Activated CD4-positive, alpha-beta memory T cell treated with anti-CD3 and anti-CD28 coated beads, Interleukin-2, amount 10 ng/mL, durations not matched to agents 7 days and 5 days (primary cell): ENCODE data around the gene KLHL33. TPM values are rescaled to one million over a fixed set of nuclear protein-coding genes. Genes with fewer than 3 reads are reported as not detected.
A peak's percentile ranks its signal among the peaks of the same experiment; 100 is the strongest.
"Not testable (repeated sequence)": the region's sequence is repeated elsewhere in the genome, so short reads cannot be mapped to it uniquely, and the experiment has no call there.

ENCODE experiments used
- CTCF ChIA-PET: fragments of 350-600 bp; sonication (Branson Sonifier 250); formaldehyde crosslinking; loops from one replicate; lab custom pipeline; 2021; ENCODE audit warnings: antibody characterized with exemption, inconsistent platforms; lab: Charles Lee
- POLR2A ChIA-PET: fragments of 350-600 bp; sonication (Branson Sonifier 250); formaldehyde crosslinking; loops from one replicate; lab custom pipeline; 2021; ENCODE audit warnings: antibody characterized with exemption; lab: Charles Lee
- DNase-seq: peaks from one replicate; pipeline ENCODE4 v3.0.0-alpha.2; 2020
- H3K27ac Mint-ChIP-seq: one replicate; pipeline ENCODE4 v1.8.0; 2021; ENCODE audit warnings: mild to moderate bottlenecking, mixed read lengths
- H3K27me3 Mint-ChIP-seq: one replicate; pipeline ENCODE4 v1.8.0; 2021; ENCODE audit warnings: mixed read lengths
- H3K36me3 Mint-ChIP-seq: one replicate; pipeline ENCODE4 v1.8.0; 2021; ENCODE audit warnings: low read depth, mixed read lengths
- H3K4me1 Mint-ChIP-seq: one replicate; pipeline ENCODE4 v1.8.0; 2021; ENCODE audit warnings: mixed read lengths
- H3K4me3 Mint-ChIP-seq: one replicate; pipeline ENCODE4 v1.8.0; 2021; ENCODE audit warnings: mild to moderate bottlenecking, mixed read lengths
- H3K9me3 Mint-ChIP-seq: one replicate; pipeline ENCODE4 v1.8.0; 2021; ENCODE audit warnings: mixed read lengths
- total RNA-seq, 2 experiments: library from RNA; stranded (reverse); gene quantifications; one replicate each; pipeline ENCODE4 v1.2.3, GENCODE V29; 2021

Gene KLHL33
- total RNA-seq, 2 experiments from 2014 or later, result 0.05 TPM; not detected in 1

DNA sequence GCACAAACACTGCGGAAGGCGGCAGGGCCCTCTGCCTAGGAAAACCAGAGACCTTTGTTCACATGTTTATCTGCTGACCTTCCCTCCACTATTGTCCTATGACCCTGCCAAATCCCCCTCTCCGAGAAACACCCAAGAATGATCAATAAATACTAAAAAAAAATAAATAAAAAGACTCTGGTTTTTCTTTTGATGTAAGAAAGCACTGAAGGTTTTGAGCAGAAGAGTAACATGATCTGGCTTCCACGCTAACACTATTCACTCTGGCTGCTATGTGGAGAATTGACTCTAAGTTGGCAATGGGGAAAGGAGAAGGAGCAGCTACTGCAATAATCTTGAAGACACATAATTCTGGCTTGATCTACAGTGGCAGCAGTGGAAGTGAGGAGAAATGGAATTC is 7.7 kb upstream of the KLHL33 start:
- H3K27ac Mint-ChIP-seq, H3K27me3 Mint-ChIP-seq, DNase-seq, CTCF ChIA-PET, H3K4me3 Mint-ChIP-seq, H3K9me3 Mint-ChIP-seq, POLR2A ChIA-PET: not testable (repeated sequence)
- Mint-ChIP-seq H3K36me3 (peaks cover 21% of the 10 kb centered on the region), H3K4me1 (peaks cover 14% of the 10 kb centered on the region)

DNA sequence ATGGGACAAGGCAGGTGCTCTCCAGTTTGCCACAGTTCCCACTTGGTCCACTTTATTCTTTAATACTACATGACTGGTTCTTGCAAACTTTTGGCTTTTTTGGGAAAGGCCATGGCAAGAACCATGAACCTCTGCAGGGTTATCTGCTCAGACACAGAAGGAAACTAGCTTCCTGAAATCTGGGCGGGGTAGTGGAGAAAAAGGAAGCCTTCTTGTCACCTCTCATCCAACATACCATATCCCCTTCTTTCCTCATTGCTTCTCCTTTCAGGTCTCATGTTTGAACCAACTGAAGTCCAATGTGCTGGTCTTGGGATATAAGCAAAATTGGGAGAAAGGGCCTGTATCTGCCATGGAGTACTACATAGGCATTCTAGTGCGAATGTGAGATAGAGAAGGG is 5.5 kb upstream of the KLHL33 start:
- no peak for DNase-seq
- Mint-ChIP-seq H3K36me3 (peaks cover 5% of the 10 kb centered on the region), H3K27ac (no peak overlapping the region), H3K27me3 (peaks cover 4% of the 10 kb centered on the region), H3K4me1 (peaks cover 14% of the 10 kb centered on the region), H3K4me3 (no peak overlapping the region), H3K9me3 (no peaks in the 10 kb centered on the region)
- CTCF ChIA-PET, result no interaction called here
- POLR2A ChIA-PET, result interaction anchor here (1.0 kb wide), 1 partner anchor 13 kb away, joined by 7 read pairs; the partner anchor contains the start of genes APEX1 and OSGEP

DNA sequence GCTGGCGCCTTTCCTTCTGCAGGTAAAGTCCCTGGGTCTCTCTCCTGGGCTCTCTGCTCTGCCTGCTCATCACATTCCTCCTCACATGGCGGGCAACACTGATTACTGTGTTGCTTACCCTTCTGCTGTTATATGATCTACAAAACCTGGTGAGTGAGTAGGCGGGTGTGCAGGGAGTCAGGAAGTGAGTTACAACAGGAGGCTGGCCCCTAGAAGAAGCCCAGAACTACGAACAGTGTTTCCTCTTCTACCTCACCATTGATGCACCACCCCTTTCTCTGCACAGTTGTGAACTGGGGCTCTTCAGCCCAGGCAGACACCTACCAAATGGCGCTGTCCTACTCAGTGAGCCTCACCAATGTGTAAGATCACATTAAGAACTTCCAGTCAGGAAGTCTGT is 4.9 kb upstream of the KLHL33 start:
- peaks cover 4% of the 10 kb centered on the region for H3K27me3 Mint-ChIP-seq
- peaks cover 5% of the 10 kb centered on the region for H3K36me3 Mint-ChIP-seq
- ChIA-PET POLR2A (interaction anchor here (1.0 kb wide), 1 partner anchor 14 kb away, joined by 7 read pairs; the partner anchor contains the start of genes APEX1 and OSGEP), CTCF (no interaction called here)
- no peak for DNase-seq
- no peak overlapping the region for H3K4me3 Mint-ChIP-seq
- H3K4me1 Mint-ChIP-seq, result peaks cover 14% of the 10 kb centered on the region
- H3K27ac Mint-ChIP-seq, result no peak overlapping the region
- H3K9me3 Mint-ChIP-seq, result no peaks in the 10 kb centered on the region

DNA sequence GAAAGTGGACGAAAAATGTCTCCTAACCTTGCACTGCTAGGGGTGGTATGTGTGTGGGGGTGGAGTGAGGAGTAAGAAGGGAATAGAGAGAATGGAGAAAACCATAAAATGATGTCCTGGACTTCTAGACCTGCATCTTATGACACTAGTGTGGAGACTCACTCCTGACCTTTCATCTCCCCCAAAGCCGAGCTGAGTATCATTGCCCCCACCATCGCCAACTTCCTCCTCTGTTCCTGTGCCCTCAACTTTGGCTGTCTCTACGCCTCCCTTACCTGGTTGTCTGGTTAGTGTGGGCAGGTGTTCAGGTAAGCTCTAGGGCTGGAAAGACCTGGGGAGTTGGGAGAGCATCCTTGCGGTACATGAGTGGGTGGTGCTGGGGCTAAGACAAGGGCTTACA is 4.5 kb upstream of the KLHL33 start:
- CTCF ChIA-PET, result no interaction called here
- H3K4me1 Mint-ChIP-seq, result peaks cover 14% of the 10 kb centered on the region

DNA sequence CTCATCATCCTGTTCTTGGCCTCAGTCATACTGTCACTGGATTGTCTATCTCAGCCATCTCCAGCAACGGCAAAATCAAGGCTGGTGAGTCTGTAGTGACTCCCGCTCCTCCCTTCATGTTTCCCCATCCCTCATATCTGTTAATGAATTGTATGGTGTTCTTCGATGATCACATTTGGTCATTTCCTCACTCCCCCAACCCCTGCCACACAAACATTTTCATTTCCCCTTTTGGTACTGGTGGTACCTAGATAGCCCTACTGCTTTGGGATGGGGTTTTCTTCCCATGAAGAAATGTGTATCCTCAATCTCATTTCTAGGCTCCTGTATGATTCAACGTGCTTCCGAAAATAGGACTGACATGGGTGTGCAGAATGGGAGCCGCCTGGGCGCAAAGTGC is 2.7 kb upstream of the KLHL33 start:
- H3K9me3 Mint-ChIP-seq, result no peaks in the 10 kb centered on the region
- no peak overlapping the region for H3K27ac Mint-ChIP-seq
- H3K27me3 Mint-ChIP-seq, result peaks cover 4% of the 10 kb centered on the region
- POLR2A ChIA-PET, result interaction anchor here (1.6 kb wide), 1 partner anchor 16 kb away, joined by 4 read pairs; the partner anchor contains the start of genes APEX1 and OSGEP
- no peak for DNase-seq
- peaks cover 5% of the 10 kb centered on the region for H3K36me3 Mint-ChIP-seq
- H3K4me1 Mint-ChIP-seq, result peaks cover 14% of the 10 kb centered on the region
- no peak overlapping the region for H3K4me3 Mint-ChIP-seq
- CTCF ChIA-PET, result no interaction called here

More for the DNA sequence above, 4.5 kb upstream of the KLHL33 start:
- no peaks in the 10 kb centered on the region for H3K9me3 Mint-ChIP-seq
- no peak overlapping the region for H3K4me3 Mint-ChIP-seq
- DNase-seq, result no peak
- H3K27ac Mint-ChIP-seq, result no peak overlapping the region
- peaks cover 4% of the 10 kb centered on the region for H3K27me3 Mint-ChIP-seq
- peaks cover 5% of the 10 kb centered on the region for H3K36me3 Mint-ChIP-seq
- POLR2A ChIA-PET, result no interaction called here

DNA sequence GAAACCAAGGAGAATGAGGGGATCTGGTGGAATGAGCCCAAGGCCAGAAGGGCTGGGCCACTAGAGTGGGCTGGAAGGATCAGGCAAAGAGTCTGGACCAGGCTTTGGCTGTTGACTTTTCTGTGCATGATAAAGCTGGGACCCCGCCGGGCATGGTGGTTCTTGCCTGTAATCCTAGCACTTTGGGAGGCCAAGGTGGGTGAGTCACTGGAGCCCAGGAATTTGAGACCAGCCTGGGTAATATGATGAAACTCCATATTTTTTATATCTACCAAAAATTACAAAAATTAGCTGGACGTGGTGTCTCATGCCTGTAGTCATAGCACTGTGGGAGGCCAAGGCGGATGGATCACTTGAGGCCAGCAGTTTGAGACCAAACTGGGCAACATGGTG is 393 bp upstream of the KLHL33 start:
- no peaks in the 10 kb centered on the region for H3K9me3 Mint-ChIP-seq
- POLR2A ChIA-PET, result no interaction called here
- H3K4me1 Mint-ChIP-seq, result peaks cover 10% of the 10 kb centered on the region
- CTCF ChIA-PET, result interaction anchor here (0.7 kb wide), 1 partner anchor 20 kb away, joined by 3 read pairs; no protein-coding TSS in a partner anchor
- DNase-seq, result no peak
- H3K36me3 Mint-ChIP-seq, result no peaks in the 10 kb centered on the region
- no peak overlapping the region for H3K27ac Mint-ChIP-seq
- H3K27me3 Mint-ChIP-seq, result peaks cover 4% of the 10 kb centered on the region
- no peak overlapping the region for H3K4me3 Mint-ChIP-seq

DNA sequence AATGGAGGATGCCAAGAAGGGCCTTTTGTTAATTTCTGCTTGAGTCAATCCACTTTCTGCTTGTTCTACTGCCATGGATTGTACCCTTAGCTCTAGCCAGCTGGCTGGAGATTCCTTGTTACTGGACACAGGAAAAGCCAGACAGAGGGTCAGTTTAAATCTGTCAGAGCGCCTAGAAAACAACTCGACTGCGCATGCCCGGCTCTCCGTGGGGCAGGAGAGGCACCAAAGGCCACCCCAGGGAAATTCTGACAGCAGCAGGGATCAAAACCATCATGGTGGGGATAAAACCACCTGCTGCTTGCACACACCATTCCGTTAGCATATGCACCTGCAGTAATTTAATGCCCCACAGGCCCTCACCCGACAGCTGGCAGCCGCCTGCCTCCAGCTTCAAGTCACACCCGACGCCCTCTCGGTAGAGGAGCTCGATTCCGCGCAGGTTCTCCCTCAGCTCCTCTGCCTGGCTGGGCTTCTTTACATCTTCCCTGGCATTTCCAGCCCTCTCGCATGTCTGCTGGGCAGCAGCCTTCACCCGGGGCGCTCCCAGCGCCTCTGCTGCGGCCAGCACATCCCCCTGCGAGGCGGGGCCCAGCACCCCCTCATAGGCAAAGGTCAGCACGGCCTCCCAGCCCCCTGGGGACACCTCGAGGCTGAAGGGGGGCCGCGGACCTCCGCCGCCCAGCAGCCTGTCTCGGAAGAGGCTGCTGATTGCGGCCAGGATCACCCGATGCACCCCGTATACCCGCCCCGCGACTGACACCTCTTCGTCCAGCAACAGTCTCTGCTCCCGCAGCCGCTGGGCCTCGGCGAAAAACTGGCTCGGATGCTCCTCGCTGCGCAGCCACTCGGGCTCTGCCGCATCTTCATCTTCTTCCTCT is 1.0 kb downstream of the KLHL33 start:
- H3K4me3 Mint-ChIP-seq, result no peak overlapping the region
- H3K4me1 Mint-ChIP-seq, result no peaks in the 10 kb centered on the region
- CTCF ChIA-PET, result interaction anchor here (1.4 kb wide), 1 partner anchor 107 kb away, joined by 3 read pairs; no protein-coding TSS in a partner anchor
- H3K9me3 Mint-ChIP-seq, result no peaks in the 10 kb centered on the region
- H3K36me3 Mint-ChIP-seq, result no peaks in the 10 kb centered on the region
- no peak for DNase-seq
- POLR2A ChIA-PET, result no interaction called here
- H3K27ac Mint-ChIP-seq, result no peak overlapping the region
- H3K27me3 Mint-ChIP-seq, result peaks cover 3% of the 10 kb centered on the region

DNA sequence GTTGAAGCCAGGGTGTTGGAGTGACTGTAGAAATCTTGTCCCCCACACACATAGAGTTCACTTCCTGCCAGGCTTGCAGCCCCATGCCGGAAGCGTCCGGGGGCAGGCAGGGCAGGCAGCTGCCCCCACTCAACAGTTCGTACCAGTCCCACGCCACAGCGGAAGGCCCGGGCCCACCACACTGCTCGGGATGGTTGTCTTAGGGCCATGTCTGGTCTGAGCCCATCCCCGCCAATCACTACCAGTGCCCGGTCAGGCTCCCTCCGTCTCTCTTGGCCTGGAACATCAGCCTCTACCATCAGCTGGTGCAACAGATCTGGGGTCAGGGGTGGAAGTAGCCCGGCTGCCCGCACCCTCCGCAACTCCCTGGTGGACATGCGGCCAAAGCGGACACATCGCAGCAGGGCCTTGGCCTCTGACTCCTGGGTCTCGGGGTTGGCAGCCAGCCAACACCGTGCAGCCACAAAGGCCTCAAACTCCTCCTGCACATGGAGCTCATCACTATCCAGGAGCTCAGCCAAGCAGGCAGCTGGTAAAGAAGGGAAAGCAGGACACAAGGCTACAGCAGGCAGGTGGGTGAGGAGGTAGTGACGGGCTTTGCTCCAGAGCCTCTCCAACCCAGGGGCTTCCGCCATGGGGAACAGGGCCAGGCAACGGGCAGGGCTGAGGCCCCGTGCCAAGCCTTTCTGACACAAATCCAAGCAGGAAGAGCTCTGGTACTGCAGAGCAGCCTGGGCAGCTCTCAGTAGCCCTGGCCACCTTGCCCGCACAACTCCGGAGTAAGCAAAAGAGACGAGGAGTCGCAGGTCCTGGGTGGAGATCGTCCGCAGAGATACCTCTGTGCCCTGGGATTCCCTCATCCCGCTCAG is 5.9 kb downstream of the KLHL33 start:
- Mint-ChIP-seq H3K27me3 (peaks cover 3% of the 10 kb centered on the region), H3K36me3 (no peaks in the 10 kb centered on the region), H3K4me1 (peaks cover 20% of the 10 kb centered on the region), H3K4me3 (no peak overlapping the region), H3K9me3 (no peaks in the 10 kb centered on the region), H3K27ac (no peak overlapping the region)
- no peak for DNase-seq
- ChIA-PET CTCF (no interaction called here), POLR2A (interaction anchor here (1.2 kb wide), 1 partner anchor 98 kb away, joined by 3 read pairs; no protein-coding TSS in a partner anchor)

DNA sequence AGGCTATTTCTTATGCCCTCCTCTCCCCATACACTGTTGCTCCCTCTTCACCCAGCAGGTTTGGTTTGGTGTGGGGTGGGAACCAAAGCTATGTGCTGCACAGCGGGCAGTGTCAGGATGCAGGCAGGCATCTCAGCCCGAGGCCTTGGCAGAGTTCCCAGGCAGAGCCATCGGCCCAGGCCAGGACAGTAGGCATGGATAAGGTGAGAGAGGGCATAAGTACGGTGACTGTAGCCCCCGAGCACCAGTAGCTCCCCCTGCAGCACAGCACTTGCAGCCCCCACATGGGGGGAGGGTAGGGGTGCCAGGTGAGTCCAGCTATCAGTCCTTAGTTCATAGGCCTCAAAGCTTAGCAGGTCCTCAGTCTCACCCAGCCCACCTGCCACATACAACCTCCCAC is 7.2 kb downstream of the KLHL33 start:
- DNase-seq, result no peak
- ChIA-PET CTCF (interaction anchor here (1.3 kb wide), 1 partner anchor 13 kb away, joined by 4 read pairs; no protein-coding TSS in a partner anchor), POLR2A (interaction anchor here (1.8 kb wide), 1 partner anchor 85 kb away, joined by 6 read pairs; the partner anchor contains the start of gene PARP2)
- H3K9me3 Mint-ChIP-seq, result no peaks in the 10 kb centered on the region
- H3K27me3 Mint-ChIP-seq, result peaks cover 3% of the 10 kb centered on the region
- peak overlapping the region; percentile 36 for H3K27ac Mint-ChIP-seq
- H3K36me3 Mint-ChIP-seq, result no peaks in the 10 kb centered on the region
- peaks cover 20% of the 10 kb centered on the region for H3K4me1 Mint-ChIP-seq
- H3K4me3 Mint-ChIP-seq, result no peak overlapping the region

DNA sequence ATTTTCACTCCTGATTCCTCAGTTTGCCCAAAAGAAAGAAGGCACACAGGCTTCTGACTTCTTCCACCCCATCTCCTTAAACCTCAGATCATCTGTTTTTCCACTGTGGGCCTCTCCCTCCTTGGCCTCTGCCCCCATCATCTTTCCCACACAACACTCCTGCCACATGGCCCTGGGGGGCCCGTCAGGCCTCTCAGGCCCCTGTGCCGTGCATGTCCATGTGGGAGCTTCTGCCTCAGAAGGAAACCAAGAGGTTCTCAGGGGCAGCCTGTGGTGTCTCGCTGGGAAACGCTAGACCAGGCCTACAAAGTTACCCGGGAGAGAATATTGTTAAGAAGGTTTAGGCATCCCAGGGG is 8.0 kb downstream of the KLHL33 start:
- CTCF ChIA-PET, result interaction anchor here (1.3 kb wide), 1 partner anchor 12 kb away, joined by 4 read pairs; no protein-coding TSS in a partner anchor
- POLR2A ChIA-PET, result interaction anchor here (1.8 kb wide), 1 partner anchor 85 kb away, joined by 6 read pairs; the partner anchor contains the start of gene PARP2
- H3K27ac Mint-ChIP-seq, result peak overlapping the region; percentile 28
- H3K4me1 Mint-ChIP-seq, result peaks cover 20% of the 10 kb centered on the region
- no peak for DNase-seq
- no peaks in the 10 kb centered on the region for H3K36me3 Mint-ChIP-seq
- peaks cover 3% of the 10 kb centered on the region for H3K27me3 Mint-ChIP-seq
- no peak overlapping the region for H3K4me3 Mint-ChIP-seq
- H3K9me3 Mint-ChIP-seq, result no peaks in the 10 kb centered on the region

DNA sequence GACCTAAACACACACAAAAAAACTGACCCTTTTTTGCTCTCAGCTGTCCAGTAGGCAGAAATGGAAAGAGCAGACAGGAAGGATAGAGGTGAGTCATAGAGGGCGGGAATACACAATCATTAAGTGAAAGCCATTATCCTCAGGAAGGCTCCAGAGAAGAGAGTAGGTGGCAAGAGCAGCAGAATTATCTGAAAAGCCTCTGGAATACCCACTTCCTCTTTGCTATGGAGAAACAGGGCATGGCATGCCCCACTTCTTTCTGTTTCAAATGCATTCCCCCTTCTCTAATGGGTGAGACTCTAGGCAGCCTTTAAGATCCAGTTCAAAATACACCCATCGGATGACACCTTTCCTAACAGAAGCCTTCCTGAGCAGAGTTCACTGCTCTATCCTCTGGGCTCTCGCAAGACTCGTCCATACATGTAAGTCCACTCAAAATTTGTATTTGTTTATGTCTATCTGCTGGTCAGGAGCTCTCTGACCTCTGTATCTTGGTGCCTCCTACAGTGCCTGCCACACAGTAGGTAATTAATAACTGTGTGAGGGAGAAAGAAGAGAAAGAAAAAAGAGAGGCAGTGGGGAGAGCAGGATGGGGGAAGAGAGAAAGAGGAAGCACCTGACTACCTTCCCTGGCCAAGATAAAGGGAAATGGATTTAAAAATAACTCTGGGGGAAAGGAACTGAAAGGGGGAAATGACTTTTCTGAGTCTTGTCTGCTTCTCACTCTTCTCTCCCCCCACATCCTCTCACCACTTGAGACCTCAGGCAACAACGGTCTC is 8.5 kb downstream of the KLHL33 start:
- Mint-ChIP-seq H3K4me1 (peaks cover 20% of the 10 kb centered on the region), H3K9me3 (no peaks in the 10 kb centered on the region), H3K4me3 (no peak overlapping the region), H3K27me3 (peaks cover 3% of the 10 kb centered on the region), H3K36me3 (no peaks in the 10 kb centered on the region), H3K27ac (peak overlapping the region; percentile 28)
- DNase-seq, result no peak
- CTCF ChIA-PET, result no interaction called here
- POLR2A ChIA-PET, result interaction anchor here (1.8 kb wide), 1 partner anchor 84 kb away, joined by 6 read pairs; the partner anchor contains the start of gene PARP2

DNA sequence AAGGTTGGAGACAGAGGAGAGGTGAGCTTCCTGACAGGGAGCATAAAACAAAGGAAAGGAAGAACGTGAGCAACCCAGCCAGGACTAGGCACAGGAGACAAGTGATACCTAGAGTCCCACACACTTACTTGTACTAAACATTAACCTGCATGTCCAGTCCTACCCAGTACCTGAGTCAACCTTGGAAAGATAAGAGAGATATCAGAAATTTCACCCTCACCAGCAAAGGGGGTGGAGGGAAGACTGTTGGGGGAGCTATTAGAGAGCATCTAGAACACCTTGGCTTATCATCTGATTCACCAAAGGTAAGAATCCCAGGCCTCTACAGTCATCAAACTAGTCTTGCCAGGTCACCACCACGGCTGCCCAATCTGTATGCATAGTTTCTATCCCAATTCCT is 11.1 kb downstream of the KLHL33 start:
- no peak for DNase-seq
- H3K4me1 Mint-ChIP-seq, result peaks cover 20% of the 10 kb centered on the region
- no peak overlapping the region for H3K27ac Mint-ChIP-seq
- ChIA-PET POLR2A (interaction anchor here (1.5 to 1.8 kb wide), 3 partner anchors 12 to 82 kb away, joined by 3 to 6 read pairs (median 4); partner anchors contain the start of genes APEX1, OSGEP, PARP2 and TEP1), CTCF (interaction anchor here (3.8 kb wide), 1 partner anchor 11 kb away, joined by 28 read pairs; the partner anchor contains the start of gene TEP1)
- no peaks in the 10 kb centered on the region for H3K9me3 Mint-ChIP-seq
- H3K36me3 Mint-ChIP-seq, result no peaks in the 10 kb centered on the region
- peaks cover 3% of the 10 kb centered on the region for H3K27me3 Mint-ChIP-seq
- no peak overlapping the region for H3K4me3 Mint-ChIP-seq
